GM18511 (cell line): ENCODE data around the gene BLOC1S1.
A peak's percentile ranks its signal among the peaks of the same experiment; 100 is the strongest.

Experiments
- ATAC-seq: cut with Tn5 transposase; IDR thresholded peaks from one replicate; pipeline ENCODE4 v1.9.1; 2021; ENCODE audit warnings: mild to moderate bottlenecking, moderate library complexity; ENCODE audit not compliant: unreplicated experiment

The BLOC1S1 gene

GRCh38 chr12:55726971-55727370 is 11.1 kb downstream of the BLOC1S1 start:
- no peak for ATAC-seq

GRCh38 chr12:55727643-55728185 is 11.9 kb downstream of the BLOC1S1 start:
- no peak for ATAC-seq

GRCh38 chr12:55728186-55728938 is 12.5 kb downstream of the BLOC1S1 start:
- ATAC-seq: peak; percentile 29

GRCh38 chr12:55728939-55729818 is 13.3 kb downstream of the BLOC1S1 start, which contains the start of gene CD63:
CD63 (minus strand) TSS chr12:55729009; CDS start chr12:55728341, 668 bp downstream.
- peak; percentile 70 for ATAC-seq

- peak; percentile 51 for ATAC-seq
These were observed 14.3 kb downstream of the BLOC1S1 start for GRCh38 chr12:55729819-55730818.

GRCh38 chr12:55732288-55732687 is 16.4 kb downstream of the BLOC1S1 start:
- no peak for ATAC-seq

GRCh38 chr12:55733021-55733555 is 17.2 kb downstream of the BLOC1S1 start:
- no peak for ATAC-seq

- no peak for ATAC-seq
These were observed 18.0 kb downstream of the BLOC1S1 start for GRCh38 chr12:55733858-55734257.

- ATAC-seq: no peak
These were observed 18.7 kb downstream of the BLOC1S1 start for GRCh38 chr12:55734595-55734994.

- no peak for ATAC-seq
These were observed 20.2 kb downstream of the BLOC1S1 start for GRCh38 chr12:55736076-55736475.

- ATAC-seq: peak; percentile 48
These were observed 21.1 kb downstream of the BLOC1S1 start for GRCh38 chr12:55736780-55737580.

GRCh38 chr12:55737581-55738122 is 21.8 kb downstream of the BLOC1S1 start:
- ATAC-seq: no peak

- ATAC-seq: peak; percentile 85
These were observed 22.5 kb downstream of the BLOC1S1 start for GRCh38 chr12:55738123-55739024.

- ATAC-seq: no peak
These were observed 23.2 kb downstream of the BLOC1S1 start for GRCh38 chr12:55739025-55739378.

GRCh38 chr12:55741931-55742680 is 26.3 kb downstream of the BLOC1S1 start:
- no peak for ATAC-seq

GRCh38 chr12:55742719-55743405 is 27.0 kb downstream of the BLOC1S1 start, which contains the start of gene GDF11:
GDF11 (plus strand) TSS chr12:55743122; CDS start chr12:55743317, 195 bp downstream.
- ATAC-seq: peak; percentile 51
